ENCODE measurements around the gene URB2.

URB2 gene

DNA sequence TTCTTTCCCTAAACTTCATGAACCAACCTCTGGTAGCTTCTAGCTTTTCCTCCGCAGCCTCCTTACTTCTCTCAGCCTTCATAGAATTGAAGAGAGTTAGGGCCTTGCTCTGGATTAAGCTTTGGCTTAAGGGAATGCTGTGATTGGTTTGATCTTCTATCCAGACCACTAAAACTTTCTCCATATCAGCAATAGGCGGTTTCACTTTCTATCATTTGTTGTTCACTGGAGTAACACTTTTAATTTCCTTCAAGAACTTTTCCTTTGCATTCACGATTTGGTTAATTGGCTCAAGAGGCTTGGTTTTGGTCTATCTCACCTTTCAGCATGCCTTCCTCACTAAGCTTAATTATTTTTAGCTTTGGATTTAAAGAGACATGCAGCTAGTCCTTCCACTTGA is 5.1 kb downstream of the URB2 start:
- TF ChIP-seq, protein P1, sequence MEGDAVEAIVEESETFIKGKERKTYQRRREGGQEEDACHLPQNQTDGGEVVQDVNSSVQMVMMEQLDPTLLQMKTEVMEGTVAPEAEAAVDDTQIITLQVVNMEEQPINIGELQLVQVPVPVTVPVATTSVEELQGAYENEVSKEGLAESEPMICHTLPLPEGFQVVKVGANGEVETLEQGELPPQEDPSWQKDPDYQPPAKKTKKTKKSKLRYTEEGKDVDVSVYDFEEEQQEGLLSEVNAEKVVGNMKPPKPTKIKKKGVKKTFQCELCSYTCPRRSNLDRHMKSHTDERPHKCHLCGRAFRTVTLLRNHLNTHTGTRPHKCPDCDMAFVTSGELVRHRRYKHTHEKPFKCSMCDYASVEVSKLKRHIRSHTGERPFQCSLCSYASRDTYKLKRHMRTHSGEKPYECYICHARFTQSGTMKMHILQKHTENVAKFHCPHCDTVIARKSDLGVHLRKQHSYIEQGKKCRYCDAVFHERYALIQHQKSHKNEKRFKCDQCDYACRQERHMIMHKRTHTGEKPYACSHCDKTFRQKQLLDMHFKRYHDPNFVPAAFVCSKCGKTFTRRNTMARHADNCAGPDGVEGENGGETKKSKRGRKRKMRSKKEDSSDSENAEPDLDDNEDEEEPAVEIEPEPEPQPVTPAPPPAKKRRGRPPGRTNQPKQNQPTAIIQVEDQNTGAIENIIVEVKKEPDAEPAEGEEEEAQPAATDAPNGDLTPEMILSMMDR (conservative IDR thresholded peaks at IDR 0.05; ENCODE audit: control insufficient read depth, insufficient read depth, low read depth, low read length), result no peak
- no peak overlapping the region for H3K4me3 ChIP-seq (ENCODE audit: control insufficient read depth, low read depth, low read length)
- DNase-seq (ENCODE audit: low read depth), result no peak

DNA sequence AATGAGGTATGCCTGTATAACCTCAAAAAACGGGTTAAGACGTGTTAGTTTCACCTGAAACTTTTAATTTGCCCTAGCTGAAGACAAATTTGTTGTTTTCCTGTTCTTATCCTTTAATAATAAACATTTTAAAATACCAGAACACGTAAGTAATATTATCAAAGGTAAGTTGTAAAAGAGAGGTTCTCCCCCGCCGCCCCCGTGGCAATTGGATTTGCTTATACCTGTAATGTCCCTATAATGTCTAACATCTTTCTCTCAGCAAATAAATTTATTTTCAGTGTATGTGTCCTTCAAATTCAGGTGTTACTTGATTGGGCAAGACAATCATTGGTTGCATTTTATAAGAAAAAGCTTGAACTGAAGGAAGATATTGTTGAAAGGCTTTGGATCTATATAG is 5.9 kb downstream of the URB2 start:
- TF ChIP-seq, protein P1 (conservative IDR thresholded peaks at IDR 0.05; ENCODE audit: control insufficient read depth, insufficient read depth, low read depth, low read length), result no peak
- no peak for DNase-seq (ENCODE audit: low read depth)
- H3K4me3 ChIP-seq (ENCODE audit: control insufficient read depth, low read depth, low read length), result no peak overlapping the region

DNA sequence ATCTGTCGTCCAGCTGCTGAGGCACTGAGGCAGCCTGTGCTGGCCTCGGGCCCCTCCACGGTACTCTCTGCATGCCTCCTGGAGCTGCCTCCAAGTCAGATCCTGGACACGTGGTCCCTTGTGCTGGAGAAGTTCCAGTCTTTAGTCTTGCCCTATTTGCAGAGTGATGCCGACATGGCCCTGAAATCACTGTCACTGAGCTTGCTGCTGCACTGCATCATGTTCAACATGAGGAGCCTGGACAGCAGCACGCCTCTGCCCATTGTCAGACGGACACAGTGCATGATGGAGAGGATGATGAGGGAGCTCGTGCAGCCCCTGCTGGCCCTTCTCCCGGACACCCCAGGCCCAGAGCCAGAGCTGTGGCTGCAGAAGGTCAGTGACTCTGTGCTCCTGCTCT is 10.0 kb downstream of the URB2 start:
- no peak for DNase-seq (ENCODE audit: low read depth)
- no peak overlapping the region for H3K4me3 ChIP-seq (ENCODE audit: control insufficient read depth, low read depth, low read length)
- TF ChIP-seq, protein P1 (conservative IDR thresholded peaks at IDR 0.05; ENCODE audit: control insufficient read depth, insufficient read depth, low read depth, low read length), result no peak

DNA sequence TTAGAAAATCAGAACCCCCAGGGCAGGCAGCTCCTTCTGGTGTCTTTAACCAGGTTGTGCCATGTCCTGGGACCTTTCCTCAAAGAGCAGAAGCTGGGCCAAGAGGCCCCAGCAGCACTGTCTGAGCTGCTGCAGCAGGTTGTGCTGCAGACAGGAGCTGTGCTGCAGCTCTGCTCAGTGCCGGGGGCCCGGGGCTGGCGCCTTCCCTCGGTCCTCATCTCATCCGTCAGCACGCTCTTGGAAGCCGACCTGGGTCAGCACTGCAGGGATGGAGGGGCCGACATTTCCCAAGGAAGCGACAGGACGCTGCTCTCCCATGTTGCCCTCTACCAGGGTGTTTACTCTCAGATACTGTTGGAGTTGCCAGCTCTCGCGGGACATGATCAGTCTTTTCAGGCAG is 11.7 kb downstream of the URB2 start:
- H3K4me3 ChIP-seq (ENCODE audit: control insufficient read depth, low read depth, low read length), result no peak overlapping the region
- DNase-seq (ENCODE audit: low read depth), result no peak
- TF ChIP-seq, protein P1 (conservative IDR thresholded peaks at IDR 0.05; ENCODE audit: control insufficient read depth, insufficient read depth, low read depth, low read length), result no peak

DNA sequence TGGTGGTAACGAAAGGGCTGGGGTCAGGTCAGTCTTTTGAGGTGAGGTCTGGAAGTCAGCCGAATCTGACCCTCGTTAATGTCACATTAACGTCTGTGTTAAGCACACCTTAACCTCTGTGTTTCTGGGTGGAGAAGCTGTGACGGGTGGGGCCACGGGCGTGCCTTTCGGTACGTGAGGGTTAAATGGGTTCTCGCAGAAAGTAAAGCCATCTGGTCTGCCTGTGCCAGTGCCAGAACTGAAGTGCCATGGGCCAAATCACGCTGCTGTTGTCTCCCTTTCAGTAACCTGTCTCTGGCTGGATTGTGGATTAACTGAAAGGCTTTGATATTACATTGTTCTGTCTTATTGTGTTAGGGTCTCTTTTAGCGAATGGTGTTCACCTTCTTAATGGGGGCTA is 14.4 kb downstream of the URB2 start:
- no peak for DNase-seq (ENCODE audit: low read depth)
- TF ChIP-seq, protein P1 (conservative IDR thresholded peaks at IDR 0.05; ENCODE audit: control insufficient read depth, insufficient read depth, low read depth, low read length), result no peak

DNA sequence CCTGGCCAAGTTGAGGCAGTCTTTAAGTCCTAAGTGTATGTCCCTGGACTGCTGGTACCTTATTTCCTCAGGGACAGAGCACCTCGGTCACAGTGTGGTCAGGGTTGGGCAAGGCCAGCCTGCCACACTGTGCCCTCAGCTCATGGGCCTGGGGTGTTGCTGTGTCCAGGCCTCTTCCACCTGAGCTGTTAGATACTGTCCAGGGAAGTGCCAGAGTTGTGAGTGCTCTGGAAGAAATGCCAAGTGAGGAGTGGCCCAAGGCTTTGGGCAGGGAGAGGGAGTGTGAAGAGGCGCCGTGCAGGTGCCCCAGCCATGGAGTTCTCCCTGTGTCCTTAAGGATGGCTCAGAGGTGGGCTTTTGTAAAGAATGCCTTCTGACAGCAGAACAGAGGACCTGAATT is 15.3 kb downstream of the URB2 start:
- no peak overlapping the region for H3K4me3 ChIP-seq (ENCODE audit: control insufficient read depth, low read depth, low read length)
- DNase-seq (ENCODE audit: low read depth), result no peak
- TF ChIP-seq, protein P1 (conservative IDR thresholded peaks at IDR 0.05; ENCODE audit: control insufficient read depth, insufficient read depth, low read depth, low read length), result no peak

More for the DNA sequence above, 14.4 kb downstream of the URB2 start:
- H3K4me3 ChIP-seq (ENCODE audit: control insufficient read depth, low read depth, low read length), result no peak overlapping the region

DNA sequence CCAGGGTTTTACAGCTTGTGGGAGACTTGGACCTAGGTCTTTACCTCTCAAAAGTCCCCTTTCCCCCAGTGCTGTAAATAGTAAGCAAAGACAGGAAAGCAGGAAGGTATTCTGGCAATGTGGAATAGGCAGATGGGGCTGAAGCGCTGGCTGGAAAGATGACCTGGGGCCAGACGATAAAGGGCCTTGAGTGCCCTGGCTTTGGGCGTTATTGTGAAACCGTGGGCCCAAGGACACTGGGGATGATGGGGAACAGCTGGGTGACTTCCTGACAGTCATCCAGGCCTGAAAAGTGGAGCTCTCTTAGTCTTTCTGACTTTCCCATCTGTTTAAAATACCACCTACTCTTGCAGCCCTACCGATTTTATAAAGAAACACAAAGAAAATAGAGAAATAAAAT is 16.3 kb downstream of the URB2 start:
- no peak overlapping the region for H3K4me3 ChIP-seq (ENCODE audit: control insufficient read depth, low read depth, low read length)
- DNase-seq (ENCODE audit: low read depth), result no peak
- TF ChIP-seq, protein P1 (conservative IDR thresholded peaks at IDR 0.05; ENCODE audit: control insufficient read depth, insufficient read depth, low read depth, low read length), result no peak
